Measurements from ENCODE around the gene PAX7. TPM values are rescaled to one million over a fixed set of nuclear protein-coding genes. Genes with fewer than 3 reads are reported as not detected.

The PAX7 gene
- polyA plus RNA-seq, 1 of the 3 experiments (the other 2 are of a cell fraction), result not detected

DNA sequence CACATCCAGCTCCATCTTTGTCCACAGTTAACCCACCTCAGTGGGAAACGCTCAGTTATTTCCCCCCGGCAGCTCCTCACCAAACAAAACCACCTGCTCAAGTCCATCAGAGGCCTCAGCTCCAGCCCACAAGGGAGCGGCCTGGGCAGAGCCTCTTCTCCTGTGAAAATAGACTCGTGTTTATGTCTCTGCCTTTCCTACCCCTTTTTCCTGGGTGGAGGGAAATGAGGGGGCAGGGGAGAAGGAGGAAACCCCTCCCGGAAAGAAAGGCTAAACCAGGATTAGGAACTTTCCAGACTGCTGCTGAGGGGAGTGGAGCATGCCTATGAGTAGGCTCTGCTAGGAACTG lies 81.6 kb downstream of the PAX7 start:
- H3K27me3 ChIP-seq (ENCODE audit: insufficient read depth), result peaks cover 15% of the 10 kb centered on the region
- no peaks in the 10 kb centered on the region for H3K79me2 ChIP-seq (ENCODE audit: insufficient read depth)
- CTCF ChIA-PET, result interaction anchor here (1.2 kb wide), 1 partner anchor 109 kb away, joined by 3 read pairs; no protein-coding TSS in a partner anchor
- H3K4me3 ChIP-seq (ENCODE audit: low read depth in 2 of 2, low read length in 1 of 2), result no peak overlapping the region
- no peaks in the 10 kb centered on the region for H4K20me1 ChIP-seq (ENCODE audit: insufficient read depth)
- H3K4me2 ChIP-seq, result no peak overlapping the region
- no peaks in the 10 kb centered on the region for H3K36me3 ChIP-seq (replicated peaks in 1 of 2; ENCODE audit: control insufficient read depth in 1 of 2, insufficient read depth in 2 of 2, low read length in 1 of 2)
- no peak for DNase-seq
- H3F3A ChIP-seq (replicated peaks; ENCODE audit: insufficient read depth), result no peaks in the 10 kb centered on the region
- H3K9me3 ChIP-seq, result no peaks in the 10 kb centered on the region
- H3K27ac ChIP-seq (ENCODE audit: low read depth in 2 of 2, low read length in 1 of 2), result no peak overlapping the region
- H3K9me2 ChIP-seq, result no peaks in the 10 kb centered on the region
- H2AFZ ChIP-seq (ENCODE audit: low read depth), result no peak overlapping the region
- POLR2A ChIA-PET, result no interaction called here
- peaks cover 0 to 7% of the 10 kb centered on the region in 2 experiments; a peak in 1 of 4 replicates for H3K4me1 ChIP-seq (ENCODE audit: control insufficient read depth in 1 of 2, insufficient read depth in 2 of 2, low read depth in 1 of 2, low read length in 1 of 2)
- WGBS (ENCODE audit: low lambda C conversion rate), result 54% methylated on average over 5 of the region's 5 CpGs
- TF ChIP-seq YY1 (IDR thresholded peaks at IDR 0.05; ENCODE audit: low read depth), result no peak
- TF ChIP-seq MEF2A (IDR thresholded peaks at IDR 0.05; ENCODE audit: borderline replicate concordance, low read depth), result no peak
- TF ChIP-seq RAD21 (IDR thresholded peaks at IDR 0.05; ENCODE audit: low read length), result no peak
- no peak for TF ChIP-seq RXRA (IDR thresholded peaks at IDR 0.05; ENCODE audit: borderline replicate concordance, low read depth)
- TF ChIP-seq, protein P1, sequence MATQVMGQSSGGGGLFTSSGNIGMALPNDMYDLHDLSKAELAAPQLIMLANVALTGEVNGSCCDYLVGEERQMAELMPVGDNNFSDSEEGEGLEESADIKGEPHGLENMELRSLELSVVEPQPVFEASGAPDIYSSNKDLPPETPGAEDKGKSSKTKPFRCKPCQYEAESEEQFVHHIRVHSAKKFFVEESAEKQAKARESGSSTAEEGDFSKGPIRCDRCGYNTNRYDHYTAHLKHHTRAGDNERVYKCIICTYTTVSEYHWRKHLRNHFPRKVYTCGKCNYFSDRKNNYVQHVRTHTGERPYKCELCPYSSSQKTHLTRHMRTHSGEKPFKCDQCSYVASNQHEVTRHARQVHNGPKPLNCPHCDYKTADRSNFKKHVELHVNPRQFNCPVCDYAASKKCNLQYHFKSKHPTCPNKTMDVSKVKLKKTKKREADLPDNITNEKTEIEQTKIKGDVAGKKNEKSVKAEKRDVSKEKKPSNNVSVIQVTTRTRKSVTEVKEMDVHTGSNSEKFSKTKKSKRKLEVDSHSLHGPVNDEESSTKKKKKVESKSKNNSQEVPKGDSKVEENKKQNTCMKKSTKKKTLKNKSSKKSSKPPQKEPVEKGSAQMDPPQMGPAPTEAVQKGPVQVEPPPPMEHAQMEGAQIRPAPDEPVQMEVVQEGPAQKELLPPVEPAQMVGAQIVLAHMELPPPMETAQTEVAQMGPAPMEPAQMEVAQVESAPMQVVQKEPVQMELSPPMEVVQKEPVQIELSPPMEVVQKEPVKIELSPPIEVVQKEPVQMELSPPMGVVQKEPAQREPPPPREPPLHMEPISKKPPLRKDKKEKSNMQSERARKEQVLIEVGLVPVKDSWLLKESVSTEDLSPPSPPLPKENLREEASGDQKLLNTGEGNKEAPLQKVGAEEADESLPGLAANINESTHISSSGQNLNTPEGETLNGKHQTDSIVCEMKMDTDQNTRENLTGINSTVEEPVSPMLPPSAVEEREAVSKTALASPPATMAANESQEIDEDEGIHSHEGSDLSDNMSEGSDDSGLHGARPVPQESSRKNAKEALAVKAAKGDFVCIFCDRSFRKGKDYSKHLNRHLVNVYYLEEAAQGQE (IDR thresholded peaks at IDR 0.05; ENCODE audit: low read depth, low read length), result no peak
- TF ChIP-seq, protein P2, sequence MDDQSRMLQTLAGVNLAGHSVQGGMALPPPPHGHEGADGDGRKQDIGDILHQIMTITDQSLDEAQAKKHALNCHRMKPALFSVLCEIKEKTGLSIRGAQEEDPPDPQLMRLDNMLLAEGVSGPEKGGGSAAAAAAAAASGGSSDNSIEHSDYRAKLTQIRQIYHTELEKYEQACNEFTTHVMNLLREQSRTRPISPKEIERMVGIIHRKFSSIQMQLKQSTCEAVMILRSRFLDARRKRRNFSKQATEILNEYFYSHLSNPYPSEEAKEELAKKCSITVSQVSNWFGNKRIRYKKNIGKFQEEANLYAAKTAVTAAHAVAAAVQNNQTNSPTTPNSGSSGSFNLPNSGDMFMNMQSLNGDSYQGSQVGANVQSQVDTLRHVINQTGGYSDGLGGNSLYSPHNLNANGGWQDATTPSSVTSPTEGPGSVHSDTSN (IDR thresholded peaks at IDR 0.05), result no peak
- TF ChIP-seq EZH2phosphoT487 (IDR thresholded peaks at IDR 0.05; ENCODE audit: borderline replicate concordance, low read depth), result no peak
- no peak for TF ChIP-seq CHD2 (IDR thresholded peaks at IDR 0.05; ENCODE audit: low read length, partially characterized antibody)
- TF ChIP-seq, protein P3, sequence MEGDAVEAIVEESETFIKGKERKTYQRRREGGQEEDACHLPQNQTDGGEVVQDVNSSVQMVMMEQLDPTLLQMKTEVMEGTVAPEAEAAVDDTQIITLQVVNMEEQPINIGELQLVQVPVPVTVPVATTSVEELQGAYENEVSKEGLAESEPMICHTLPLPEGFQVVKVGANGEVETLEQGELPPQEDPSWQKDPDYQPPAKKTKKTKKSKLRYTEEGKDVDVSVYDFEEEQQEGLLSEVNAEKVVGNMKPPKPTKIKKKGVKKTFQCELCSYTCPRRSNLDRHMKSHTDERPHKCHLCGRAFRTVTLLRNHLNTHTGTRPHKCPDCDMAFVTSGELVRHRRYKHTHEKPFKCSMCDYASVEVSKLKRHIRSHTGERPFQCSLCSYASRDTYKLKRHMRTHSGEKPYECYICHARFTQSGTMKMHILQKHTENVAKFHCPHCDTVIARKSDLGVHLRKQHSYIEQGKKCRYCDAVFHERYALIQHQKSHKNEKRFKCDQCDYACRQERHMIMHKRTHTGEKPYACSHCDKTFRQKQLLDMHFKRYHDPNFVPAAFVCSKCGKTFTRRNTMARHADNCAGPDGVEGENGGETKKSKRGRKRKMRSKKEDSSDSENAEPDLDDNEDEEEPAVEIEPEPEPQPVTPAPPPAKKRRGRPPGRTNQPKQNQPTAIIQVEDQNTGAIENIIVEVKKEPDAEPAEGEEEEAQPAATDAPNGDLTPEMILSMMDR (IDR thresholded peaks at IDR 0.05), result no peak
- no peak for TF ChIP-seq TCF12 (IDR thresholded peaks at IDR 0.05)
- TF ChIP-seq TAF1 (IDR thresholded peaks at IDR 0.05; ENCODE audit: borderline replicate concordance, low read depth, low read length), result no peak
- TF ChIP-seq JUND (IDR thresholded peaks at IDR 0.05), result no peak
- no peak for TF ChIP-seq NRF1 (IDR thresholded peaks at IDR 0.05; ENCODE audit: low read depth, low read length)
- TF ChIP-seq SMC3 (IDR thresholded peaks at IDR 0.05; ENCODE audit: low read depth, low read length), result no peak
- TF ChIP-seq, protein P4, sequence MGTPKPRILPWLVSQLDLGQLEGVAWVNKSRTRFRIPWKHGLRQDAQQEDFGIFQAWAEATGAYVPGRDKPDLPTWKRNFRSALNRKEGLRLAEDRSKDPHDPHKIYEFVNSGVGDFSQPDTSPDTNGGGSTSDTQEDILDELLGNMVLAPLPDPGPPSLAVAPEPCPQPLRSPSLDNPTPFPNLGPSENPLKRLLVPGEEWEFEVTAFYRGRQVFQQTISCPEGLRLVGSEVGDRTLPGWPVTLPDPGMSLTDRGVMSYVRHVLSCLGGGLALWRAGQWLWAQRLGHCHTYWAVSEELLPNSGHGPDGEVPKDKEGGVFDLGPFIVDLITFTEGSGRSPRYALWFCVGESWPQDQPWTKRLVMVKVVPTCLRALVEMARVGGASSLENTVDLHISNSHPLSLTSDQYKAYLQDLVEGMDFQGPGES (IDR thresholded peaks at IDR 0.05; ENCODE audit: low read depth, low read length), result no peak
- TF ChIP-seq MXI1 (IDR thresholded peaks at IDR 0.05; ENCODE audit: low read depth, low read length), result no peak
- TF ChIP-seq, protein P5, sequence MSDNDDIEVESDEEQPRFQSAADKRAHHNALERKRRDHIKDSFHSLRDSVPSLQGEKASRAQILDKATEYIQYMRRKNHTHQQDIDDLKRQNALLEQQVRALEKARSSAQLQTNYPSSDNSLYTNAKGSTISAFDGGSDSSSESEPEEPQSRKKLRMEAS (IDR thresholded peaks at IDR 0.05; ENCODE audit: low read depth), result no peak
- no peak for TF ChIP-seq RFX5 (IDR thresholded peaks at IDR 0.05; ENCODE audit: low read length)
- TF ChIP-seq, protein P6, sequence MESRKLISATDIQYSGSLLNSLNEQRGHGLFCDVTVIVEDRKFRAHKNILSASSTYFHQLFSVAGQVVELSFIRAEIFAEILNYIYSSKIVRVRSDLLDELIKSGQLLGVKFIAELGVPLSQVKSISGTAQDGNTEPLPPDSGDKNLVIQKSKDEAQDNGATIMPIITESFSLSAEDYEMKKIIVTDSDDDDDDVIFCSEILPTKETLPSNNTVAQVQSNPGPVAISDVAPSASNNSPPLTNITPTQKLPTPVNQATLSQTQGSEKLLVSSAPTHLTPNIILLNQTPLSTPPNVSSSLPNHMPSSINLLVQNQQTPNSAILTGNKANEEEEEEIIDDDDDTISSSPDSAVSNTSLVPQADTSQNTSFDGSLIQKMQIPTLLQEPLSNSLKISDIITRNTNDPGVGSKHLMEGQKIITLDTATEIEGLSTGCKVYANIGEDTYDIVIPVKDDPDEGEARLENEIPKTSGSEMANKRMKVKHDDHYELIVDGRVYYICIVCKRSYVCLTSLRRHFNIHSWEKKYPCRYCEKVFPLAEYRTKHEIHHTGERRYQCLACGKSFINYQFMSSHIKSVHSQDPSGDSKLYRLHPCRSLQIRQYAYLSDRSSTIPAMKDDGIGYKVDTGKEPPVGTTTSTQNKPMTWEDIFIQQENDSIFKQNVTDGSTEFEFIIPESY (IDR thresholded peaks at IDR 0.05; ENCODE audit: borderline replicate concordance, low read depth), result no peak
- TF ChIP-seq FOXJ3 (CRISPR knock-in tag; IDR thresholded peaks at IDR 0.05), result no peak
- H3K9ac ChIP-seq, result no peak overlapping the region

All from SK-N-SH (cell line).